Hepatocyte (in vitro differentiated cells): ENCODE results near the gene MPIG6B.

Experiments used
- CTCF ChIP-seq: fragments of 200-600 bp; sonication (generic); IDR thresholded peaks from 2 replicates; pipeline ENCODE4 v1.5.1; 2016; ENCODE audit warnings: antibody characterized with exemption, mild to moderate bottlenecking; ENCODE audit not compliant: poor library complexity
- EZH2 ChIP-seq: fragments of 200-600 bp; sonication (generic); IDR thresholded peaks from 2 replicates; pipeline ENCODE4 v1.6.1; 2016; ENCODE audit warnings: antibody characterized with exemption, mild to moderate bottlenecking, borderline replicate concordance
- EZH2phosphoT487 ChIP-seq: fragments of 200-600 bp; sonication (generic); IDR thresholded peaks from one replicate; pipeline ENCODE4 v1.6.1; 2018; ENCODE audit warnings: antibody characterized with exemption, mild to moderate bottlenecking, low read depth, moderate library complexity; ENCODE audit not compliant: unreplicated experiment, severe bottlenecking

GRCh38 chr6:31691564-31692108, 31.5 kb upstream of the MPIG6B start:
- TF ChIP-seq EZH2 (no peak), CTCF (no peak), EZH2phosphoT487 (no peak)
